Choroid plexus epithelial cell (primary cell): ENCODE data around the gene PANK3.
A peak's percentile ranks its signal among the peaks of the same experiment; 100 is the strongest.
"Not testable (repeated sequence)": the region's sequence is repeated elsewhere in the genome, so short reads cannot be mapped to it uniquely, and the experiment has no call there.

Experiments used
- DNase-seq: peaks from one replicate; pipeline ENCODE4 v3.0.0-alpha.2; 2010; ENCODE audit warnings: low read depth
- H3K4me3 ChIP-seq: 2 replicates; pipeline ENCODE4 v1.5.1; 2011; ENCODE audit warnings: low read depth, mild to moderate bottlenecking, control low read depth, low read length, moderate library complexity
- CTCF ChIP-seq: conservative IDR thresholded peaks from 2 replicates; pipeline ENCODE4 v1.5.1; 2011; ENCODE audit warnings: low read depth, mild to moderate bottlenecking, control low read depth, inconsistent platforms, low read length, moderate library complexity

Gene PANK3

GRCh38 chr5:168552146-168552545 is 27.0 kb downstream of the PANK3 start:
- no peak overlapping the region for H3K4me3 ChIP-seq
- DNase-seq: peak; percentile 99
- no peak for TF ChIP-seq CTCF

- peak; percentile 26 for DNase-seq
- no peak overlapping the region for H3K4me3 ChIP-seq
- TF ChIP-seq CTCF: no peak
These were observed 28.5 kb downstream of the PANK3 start for GRCh38 chr5:168550656-168551055.

- H3K4me3 ChIP-seq: no peak overlapping the region
- TF ChIP-seq CTCF: no peak
- no peak for DNase-seq
These were observed 29.6 kb downstream of the PANK3 start for GRCh38 chr5:168549554-168549953.

- DNase-seq: no peak
- no peak for TF ChIP-seq CTCF
- H3K4me3 ChIP-seq: no peak overlapping the region
These were observed 42.0 kb downstream of the PANK3 start for GRCh38 chr5:168537176-168537575.

- not testable (repeated sequence) for DNase-seq, H3K4me3 ChIP-seq
These were observed 44.8 kb downstream of the PANK3 start for GRCh38 chr5:168534351-168534750.

GRCh38 chr5:168531987-168532864 is 46.9 kb downstream of the PANK3 start:
- no peak overlapping the region for H3K4me3 ChIP-seq
- DNase-seq: no peak
- no peak for TF ChIP-seq CTCF

- no peak for DNase-seq
- no peak overlapping the region for H3K4me3 ChIP-seq
- no peak for TF ChIP-seq CTCF
These were observed 48.0 kb downstream of the PANK3 start for GRCh38 chr5:168531191-168531590.
